GM18870 (cell line): ENCODE data around the gene GADD45A.
"Not testable (repeated sequence)": the region's sequence is repeated elsewhere in the genome, so short reads cannot be mapped to it uniquely, and the experiment has no call there.

Experiments
- ATAC-seq: cut with Tn5 transposase; IDR thresholded peaks from one replicate; pipeline ENCODE4 v1.9.1; 2021; ENCODE audit warnings: moderate library complexity; ENCODE audit not compliant: unreplicated experiment

Gene GADD45A

DNA sequence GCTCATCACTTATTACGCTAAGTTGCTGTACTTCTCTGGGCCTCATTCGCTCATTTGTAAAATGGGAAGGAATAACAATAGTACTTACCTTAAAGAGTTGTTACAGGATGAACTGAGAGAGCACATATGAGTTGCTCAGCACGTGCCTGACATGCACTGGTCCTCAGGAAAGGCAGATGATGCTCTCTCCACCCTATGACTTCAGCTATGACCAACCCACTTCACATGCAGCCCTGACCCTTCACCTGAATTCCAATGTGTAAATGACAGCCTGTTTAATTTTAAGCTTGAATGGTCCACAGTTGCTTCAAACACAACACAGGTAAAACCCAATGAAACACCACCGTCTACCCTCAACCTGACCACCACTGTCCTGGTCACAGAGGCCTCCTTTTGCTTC, 32.9 kb downstream of the GADD45A start:
- ATAC-seq: no peak

DNA sequence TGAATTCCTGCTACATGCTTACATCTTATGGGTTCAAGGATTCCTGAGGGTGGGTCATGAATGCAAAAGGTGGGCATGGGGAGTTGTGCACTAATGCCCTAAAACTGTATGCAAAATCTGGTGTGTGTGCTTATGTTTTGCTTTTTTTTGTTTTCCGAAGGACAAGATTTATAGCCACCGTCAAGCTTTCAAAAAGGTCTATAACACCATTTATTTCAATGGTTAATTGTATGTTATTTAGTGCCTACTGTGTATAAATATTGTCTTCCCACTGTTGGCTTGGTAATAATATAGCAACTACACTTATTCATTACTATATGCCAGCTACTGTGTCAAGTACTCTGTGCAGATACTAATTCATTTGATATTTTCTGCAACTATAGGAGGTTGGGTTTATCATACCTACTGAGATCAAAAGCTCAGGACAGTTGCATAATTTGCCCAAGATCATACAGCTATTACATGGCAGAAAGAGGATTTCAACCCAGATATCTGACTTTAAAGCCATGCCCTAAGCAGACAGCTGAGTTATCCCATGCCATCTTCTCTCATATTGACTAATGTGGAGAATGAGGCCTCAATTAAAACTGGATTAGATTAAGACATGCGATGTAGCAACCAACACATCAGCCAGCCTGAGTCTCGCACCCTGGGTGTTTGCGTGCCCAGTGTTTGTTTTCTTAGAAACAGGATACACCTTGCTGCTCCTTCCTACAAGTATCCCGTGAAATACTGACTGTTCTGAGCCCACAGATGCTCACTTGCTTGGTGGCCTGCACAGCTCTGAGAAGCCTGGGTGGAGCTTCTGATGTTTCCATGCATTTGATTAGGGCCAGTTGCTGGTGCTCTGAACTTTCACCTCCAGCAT, 34.6 kb downstream of the GADD45A start:
- no peak for ATAC-seq

DNA sequence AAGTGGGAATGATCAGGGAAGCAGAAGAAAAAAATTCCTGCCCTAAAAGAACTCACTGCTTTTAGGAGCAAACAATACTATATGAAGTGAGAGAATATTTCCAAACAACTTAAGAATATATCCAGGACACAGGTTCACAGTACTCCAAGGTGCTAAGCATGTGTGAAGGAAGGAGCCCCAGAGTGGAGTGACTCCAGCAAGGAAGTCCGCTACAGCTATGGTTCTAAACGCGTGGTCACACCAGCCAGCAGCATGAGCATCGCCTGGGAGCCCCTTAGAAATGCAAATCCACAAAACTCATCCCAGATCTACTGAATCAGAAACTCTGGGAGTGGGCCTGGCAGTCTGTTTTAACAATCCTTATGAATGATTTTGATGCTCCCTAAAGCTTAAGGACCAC, 36.1 kb downstream of the GADD45A start:
- no peak for ATAC-seq

DNA sequence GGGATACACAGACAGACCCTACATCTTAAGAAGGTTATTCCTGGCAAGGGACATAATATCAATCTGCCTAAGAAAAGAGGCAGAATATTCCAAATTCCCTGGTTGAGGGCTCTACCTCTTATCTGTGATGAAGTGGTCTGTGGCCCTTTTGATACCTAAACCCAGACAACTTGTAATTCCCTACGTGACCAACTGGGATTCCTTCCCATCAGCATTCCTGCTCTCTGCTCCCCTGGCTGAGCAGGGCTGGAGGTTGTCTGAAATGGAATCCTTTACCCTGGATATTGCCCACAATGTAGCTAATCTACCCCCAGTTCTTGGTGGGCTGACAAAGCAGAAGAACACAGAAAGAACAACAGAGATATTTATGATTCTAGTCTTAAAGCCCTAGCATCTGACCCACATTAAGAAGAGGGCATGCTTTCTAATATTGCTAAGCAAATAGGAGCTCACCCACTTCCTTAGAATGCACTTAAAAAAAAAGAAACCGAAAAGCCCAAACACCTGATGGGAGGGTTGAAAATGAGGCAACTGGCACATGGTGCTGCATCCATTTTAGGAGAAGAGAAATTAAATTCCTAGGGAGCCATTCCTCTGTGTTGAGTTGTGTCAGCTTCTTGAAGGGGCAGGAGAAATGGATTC, 36.8 kb downstream of the GADD45A start:
- ATAC-seq: no peak

DNA sequence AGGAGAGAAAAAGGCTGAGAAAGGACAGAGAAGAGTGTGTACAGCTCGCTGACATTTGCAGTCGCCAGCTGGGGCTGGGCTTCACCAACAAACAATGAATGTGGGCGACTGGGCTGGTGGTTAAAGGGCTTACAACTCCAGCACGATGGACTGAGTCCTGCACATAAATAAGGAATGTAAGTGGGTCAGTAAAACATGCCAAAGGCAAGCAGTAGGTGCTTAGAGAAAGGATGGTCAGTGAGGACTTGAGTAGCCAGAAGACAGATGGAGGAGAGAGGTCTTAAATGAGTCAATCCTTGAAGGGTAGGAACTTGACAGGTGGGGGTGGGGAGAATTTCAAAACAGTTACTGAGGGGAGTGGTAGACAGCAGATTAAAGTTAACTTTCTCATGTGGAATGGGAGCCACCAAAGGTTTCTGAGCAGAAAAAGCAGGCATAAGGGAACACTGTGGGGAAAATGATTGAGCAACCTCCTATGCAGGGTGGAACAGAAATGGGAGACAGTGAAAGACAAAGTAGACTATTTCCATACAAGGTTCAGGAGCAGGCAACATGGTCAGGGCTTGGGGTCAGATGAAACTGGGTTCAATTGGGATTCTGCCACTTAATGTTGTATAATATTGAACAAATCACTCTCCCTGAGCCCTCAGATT, 37.4 kb downstream of the GADD45A start:
- no peak for ATAC-seq

DNA sequence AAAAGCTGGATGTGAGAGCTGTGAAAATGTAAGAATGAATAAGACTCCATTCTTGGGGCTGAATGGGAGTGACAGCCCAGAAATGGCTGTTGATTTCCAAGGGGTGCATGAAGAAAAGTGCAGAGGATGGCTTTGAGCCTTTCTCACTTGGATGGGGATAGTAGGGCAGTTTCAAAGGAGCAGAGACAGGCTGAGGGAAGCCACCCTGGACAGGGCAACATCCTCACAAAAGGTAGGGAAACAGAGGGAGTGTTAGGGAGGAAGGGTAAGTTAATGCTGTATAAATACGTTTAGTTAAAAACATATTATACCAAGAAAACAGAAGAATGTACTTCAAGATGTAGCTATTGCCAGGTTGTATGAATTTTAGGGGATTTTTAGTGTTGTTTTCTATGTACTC, 38.1 kb downstream of the GADD45A start:
- no peak for ATAC-seq

DNA sequence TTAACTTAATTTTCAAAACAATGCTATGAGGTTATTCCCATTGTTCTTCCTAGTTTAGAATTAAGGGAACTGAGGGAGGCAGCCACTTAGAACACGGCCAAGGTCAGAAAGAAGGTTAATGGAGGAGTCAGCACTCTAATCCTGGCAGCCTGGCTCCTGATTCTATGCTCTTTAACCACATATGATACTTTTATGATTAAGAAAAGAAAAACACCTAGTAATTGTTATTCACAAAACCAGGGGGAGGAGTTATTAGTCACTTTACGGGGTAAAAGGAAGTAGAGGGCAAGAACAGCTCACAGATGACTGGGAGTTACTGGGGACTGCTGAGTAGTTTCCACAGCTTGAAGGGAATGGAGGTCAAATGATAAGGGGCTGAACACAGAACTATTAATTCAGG, 38.6 kb downstream of the GADD45A start:
- ATAC-seq: peak; percentile 71

DNA sequence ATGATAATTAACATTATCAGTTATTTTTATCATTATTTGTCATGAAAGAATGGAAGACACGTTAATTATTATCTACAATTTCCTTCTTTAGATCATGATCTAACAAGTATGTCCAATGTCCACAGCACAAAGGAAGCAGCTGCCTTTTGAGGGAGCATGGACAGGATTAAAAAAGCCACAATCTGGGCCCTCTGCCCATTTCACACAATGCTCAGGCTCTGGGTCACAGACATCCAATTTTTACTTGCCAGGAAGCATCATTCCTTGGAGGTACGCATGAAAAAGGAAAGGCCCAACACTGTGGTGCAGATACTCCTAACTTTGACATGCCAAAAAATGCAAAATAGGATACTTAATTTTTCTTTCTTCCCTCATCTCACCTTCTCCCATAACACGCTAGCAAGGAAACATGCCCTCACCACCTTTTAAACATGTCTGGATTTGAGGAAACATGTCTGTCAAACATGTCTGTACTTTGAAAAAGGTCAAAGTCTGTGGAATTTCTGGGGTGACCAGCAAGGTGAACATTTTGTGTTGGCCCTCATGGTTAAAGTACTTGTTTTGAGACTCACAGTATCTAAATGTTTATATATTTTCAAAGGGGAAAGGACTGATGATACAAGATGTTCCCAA, 40.0 kb downstream of the GADD45A start:
- ATAC-seq: no peak

DNA sequence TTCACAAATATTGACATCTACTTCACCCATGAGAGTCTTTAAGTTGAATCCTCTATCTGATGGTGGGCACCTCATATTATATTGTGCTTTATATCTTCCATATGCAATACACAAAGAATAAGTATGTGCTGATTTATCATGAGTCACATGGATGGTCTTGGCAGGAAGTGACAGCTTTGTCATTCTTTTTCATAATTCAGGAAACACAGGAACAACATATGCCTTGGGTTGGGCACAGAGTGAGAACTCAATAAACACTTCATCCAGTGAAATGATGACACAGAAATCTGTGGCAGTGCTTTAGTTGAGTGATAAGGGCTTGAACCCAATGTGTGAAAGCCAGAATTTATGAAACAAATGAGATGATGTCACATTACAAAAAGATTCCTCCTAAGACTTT, 41.2 kb downstream of the GADD45A start:
- ATAC-seq: no peak

DNA sequence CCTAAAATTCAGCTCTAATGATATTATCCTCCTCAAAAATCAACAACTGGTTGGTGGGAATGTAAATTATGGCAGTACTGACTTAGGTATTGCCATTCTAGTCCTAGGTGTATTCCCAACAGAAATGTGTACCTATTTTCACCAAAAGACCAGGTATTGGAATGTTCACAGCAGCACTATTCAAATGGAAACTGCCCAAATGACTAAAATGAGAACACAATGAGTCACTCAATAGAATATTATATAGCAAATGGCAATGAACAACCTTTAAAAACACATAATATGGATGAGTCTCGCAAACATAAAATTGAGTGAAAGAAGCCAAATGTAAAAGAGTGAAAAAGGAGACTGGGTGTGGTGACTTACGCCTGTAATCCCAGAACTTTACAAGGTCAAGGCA, 44.9 kb downstream of the GADD45A start:
- peak; percentile 40 for ATAC-seq

DNA sequence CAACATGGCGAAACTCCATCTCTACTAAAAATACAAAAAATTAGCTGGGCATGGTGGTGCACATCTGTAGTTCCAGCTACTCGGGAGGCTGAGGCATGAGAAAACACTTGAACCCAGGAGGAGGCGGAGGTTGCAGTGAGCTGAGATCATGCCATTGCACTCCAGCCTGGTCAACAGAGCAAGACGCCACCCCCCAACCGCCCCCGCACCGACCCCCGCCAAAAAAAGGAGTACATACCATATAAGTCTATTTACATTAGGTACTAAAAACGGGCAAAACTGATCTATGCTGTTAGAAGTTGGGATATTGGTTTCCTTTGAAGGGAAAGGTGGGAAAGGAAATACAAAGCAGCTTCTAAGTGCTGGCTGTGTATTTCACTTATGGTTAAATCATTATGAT, 45.3 kb downstream of the GADD45A start:
- not testable (repeated sequence) for ATAC-seq

DNA sequence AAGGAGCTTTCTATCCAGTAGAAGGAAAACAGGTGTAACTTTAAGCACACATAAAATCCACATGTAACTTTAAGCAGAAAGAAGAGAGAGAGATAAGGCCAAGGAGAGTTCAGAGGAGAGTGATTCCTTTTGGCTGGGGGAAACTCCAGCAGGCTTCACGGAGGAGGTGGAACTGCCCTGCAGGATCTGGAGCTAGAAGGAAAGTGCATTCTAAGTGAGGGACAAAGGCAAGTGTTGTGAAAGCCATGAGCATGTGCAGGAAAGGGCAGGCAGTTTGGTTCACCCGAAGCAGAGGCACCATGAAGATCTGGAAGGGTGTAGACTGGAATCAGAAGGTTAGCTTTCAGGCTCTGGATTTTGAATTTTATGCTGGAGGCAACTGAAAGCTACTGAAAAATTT, 46.3 kb downstream of the GADD45A start:
- ATAC-seq: no peak

DNA sequence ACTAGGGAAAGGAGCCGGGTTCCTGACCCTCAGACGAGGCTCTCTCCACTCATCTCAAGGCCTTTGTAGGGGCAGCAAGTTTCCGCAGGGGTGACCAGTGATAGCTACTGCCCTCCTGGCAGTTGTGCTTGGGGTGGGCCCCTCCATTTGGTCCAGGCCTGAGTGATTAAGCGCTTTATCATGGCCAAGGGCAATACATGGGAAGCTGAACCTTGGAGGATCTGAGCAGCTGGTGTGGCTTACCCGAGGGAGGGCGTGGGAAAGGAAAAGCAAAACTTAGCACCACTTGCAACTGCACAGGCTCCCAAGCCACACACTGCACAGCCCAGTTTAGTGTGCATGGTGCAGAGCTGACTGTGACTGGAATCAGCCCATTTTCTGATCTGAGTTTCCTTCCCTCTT, 47.8 kb downstream of the GADD45A start:
- ATAC-seq: peak; percentile 36

DNA sequence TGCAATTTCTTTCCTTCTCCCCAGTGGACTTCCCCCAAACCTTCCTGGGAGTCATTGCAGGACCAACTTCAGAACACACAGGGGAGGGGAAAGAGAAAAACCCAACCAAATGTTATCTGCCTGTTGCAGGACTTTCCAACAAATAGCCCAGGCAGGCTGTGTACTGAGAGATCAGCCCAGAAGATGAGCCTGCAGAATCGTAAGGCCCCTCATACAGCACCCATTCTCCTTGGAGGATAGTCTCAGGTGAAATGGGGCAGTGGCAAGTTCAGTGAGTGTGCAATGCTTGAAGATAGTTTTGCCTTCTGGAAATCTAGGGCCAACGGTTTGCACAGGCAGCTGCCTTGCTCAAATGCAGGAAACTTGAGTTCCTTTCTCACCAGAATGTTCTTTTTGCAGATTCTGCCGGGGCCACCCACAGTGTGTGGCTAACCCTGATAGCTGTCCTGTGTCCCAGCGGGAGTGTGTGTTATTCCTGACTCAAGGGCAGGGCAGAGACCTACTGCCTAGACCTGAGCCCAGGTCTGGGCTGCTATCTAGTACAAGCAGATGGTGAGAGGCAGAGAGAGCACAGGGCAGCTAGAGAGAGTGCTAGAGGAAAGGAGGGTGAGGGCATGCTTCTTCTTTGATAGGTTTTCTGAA, 48.8 kb downstream of the GADD45A start:
- ATAC-seq: no peak

DNA sequence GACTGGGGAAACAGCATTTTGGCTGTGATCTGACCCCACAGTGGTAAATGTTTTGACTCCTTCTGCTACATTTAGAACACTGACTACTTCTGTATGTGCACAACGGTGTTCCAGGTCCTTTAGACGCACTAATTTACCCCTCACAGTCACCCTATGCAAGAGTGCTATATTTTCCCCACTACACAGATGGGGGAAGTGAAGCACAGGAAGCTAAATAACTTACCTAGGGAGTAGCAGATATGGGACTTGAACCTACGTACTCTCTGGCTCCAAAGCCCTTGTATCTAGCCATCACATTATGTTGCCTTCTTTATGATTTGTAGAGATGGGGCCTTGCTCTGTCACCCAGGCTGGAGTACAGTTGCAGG, 49.3 kb downstream of the GADD45A start:
- ATAC-seq: no peak

DNA sequence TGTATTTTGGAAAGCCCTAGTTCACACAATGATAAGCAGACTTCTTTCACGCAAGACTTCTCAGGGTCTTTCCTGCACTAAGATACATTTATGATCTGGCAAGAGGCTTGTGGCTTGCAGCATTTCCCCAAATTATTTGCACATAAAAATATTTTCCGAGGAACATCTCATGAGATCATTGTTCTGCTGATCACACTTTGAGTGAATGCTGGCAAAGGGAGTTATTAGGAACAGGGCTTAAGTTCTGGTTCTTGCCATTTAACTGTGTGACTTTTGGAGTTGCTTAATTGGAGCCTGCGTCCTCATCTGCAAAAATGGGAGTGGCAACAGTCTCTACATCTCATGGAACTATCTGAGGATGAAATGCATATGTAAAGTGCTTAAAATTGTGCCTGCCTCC, 50.2 kb downstream of the GADD45A start:
- ATAC-seq: no peak

DNA sequence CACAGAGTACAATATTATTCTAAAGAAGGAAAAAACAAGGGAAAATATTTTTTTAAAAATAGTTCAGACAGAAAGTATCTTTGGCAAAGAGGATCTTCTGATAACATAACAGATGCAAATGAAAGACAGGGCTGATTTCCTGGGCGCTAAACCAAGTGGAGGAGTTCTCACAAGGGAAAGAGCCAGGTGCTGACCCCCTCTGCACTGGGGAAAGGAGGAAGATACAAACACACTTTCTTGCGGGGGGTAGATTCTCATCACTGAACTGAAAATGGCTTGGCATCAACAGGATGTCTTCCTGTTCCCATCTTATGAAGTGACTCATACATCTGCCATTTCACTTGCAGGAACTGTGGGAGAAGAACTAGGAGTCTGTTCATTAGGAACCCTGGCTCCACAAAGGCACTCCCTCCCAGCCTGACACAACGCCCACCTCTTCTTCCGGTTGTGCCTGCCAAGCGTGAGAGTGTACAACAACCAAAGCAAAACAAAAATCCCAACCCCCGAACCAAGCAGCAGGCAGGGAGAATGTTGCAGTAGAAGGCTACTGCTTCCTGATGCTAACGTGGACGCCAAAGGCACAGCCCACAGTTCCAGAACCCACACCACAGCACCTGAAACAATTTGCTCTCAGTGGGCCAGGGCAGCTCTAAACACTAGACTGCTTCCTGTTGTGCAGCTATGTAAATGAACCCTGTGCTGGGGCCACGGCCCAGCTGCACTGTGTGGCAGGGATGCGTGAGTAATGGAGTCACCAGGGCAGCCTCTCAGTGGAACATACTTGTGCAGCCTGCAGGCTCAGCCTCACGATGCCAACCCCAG, 51.0 kb downstream of the GADD45A start:
- ATAC-seq: peak; percentile 90

DNA sequence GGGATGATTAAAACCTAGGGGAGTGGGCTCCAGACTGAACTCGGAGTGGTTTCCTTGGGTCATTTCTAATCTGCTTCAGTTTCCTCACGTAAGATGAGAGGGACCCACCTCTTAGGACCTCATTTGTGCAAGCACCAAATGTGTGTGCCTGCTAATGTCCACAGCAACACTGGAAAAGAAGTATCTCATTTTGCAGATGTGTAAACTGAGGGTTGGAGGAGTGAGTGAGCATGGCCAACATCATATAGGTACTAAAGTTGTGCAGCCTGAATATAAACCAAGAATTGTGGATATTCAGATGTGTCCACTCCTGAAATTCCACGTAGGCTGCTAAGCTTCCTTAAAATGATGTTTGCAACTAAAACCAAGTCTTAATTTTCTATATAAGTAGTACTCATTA, 51.7 kb downstream of the GADD45A start:
- ATAC-seq: no peak

DNA sequence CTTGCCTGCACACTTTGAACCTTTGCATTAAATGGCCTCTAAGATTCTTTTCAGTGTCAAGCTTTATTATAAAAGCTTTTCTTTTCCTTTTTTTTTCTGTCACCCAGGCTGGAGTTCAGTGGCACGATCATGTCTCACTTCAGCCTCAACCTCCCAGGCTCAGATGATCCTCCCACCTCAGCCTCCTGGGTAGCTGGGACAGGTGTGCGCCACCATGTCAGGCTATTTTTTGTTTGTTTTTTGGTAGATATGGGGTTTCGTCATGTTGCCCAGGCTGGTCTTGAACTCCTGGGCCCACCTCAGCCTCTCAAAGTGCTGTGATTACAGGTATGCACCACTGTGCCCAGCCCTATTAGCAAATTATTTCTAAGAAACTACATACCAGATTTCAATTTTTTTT, 52.9 kb downstream of the GADD45A start:
- ATAC-seq: no peak
